GM19328 (cell line): ENCODE measurements around the gene CWH43.
"Not testable (repeated sequence)": the region's sequence is repeated elsewhere in the genome, so short reads cannot be mapped to it uniquely, and the experiment has no call there.

ENCODE experiments used
- ATAC-seq: cut with Tn5 transposase; IDR thresholded peaks from one replicate; pipeline ENCODE4 v1.9.1; 2021; ENCODE audit warnings: mild to moderate bottlenecking, moderate library complexity; ENCODE audit not compliant: unreplicated experiment

The CWH43 gene

DNA sequence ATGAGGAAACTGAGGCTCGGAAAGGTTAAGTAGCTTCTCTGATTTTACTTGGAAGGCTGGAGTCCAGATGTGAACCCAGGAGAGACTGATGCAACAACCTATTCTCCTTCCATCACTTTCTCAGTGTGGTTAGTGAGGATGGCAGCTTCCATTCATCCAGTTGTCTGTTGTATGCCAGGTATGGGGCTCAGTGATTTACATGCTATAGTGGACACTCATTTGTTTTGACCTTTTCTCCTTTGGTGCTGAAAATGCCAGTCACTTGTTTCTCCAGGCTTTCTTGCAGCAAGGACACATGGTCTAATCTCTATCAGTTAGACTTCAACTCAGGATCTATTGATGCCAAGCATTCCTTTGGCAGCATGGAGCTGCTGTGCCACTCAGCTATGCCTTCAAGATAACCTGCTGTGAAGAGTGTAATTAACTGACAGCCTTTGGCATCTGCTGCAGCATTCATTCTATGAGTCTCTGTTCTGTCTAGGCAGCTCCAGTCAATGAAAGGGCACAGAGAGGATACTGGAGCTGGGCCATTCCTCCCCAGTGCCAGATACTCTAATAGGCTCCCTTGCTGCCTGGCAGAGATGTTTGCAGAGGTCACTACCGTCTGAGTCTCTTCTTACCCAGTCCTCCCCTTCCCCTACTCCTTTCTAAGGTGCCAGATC lies 11.0 kb upstream of the CWH43 start:
- ATAC-seq, result no peak

DNA sequence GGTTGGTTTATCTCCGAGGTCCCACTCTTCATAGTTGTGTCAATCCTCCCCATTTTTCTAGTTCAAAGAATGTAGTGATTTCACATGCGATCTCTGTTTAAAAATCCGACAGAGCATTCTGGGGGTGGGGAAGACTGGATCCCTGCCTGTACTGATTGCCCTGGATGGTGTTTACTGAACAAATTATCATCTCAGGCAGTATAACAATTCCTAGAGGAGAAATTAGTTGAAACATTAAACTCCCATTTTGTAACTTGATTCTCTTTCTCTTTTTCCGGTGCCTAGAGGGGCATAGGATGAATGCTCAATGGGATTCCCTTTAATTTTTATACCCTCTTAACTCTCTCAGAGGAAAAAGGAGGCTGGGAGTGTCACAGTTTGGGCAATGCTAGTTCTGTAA lies 10.0 kb upstream of the CWH43 start:
- ATAC-seq, result no peak

DNA sequence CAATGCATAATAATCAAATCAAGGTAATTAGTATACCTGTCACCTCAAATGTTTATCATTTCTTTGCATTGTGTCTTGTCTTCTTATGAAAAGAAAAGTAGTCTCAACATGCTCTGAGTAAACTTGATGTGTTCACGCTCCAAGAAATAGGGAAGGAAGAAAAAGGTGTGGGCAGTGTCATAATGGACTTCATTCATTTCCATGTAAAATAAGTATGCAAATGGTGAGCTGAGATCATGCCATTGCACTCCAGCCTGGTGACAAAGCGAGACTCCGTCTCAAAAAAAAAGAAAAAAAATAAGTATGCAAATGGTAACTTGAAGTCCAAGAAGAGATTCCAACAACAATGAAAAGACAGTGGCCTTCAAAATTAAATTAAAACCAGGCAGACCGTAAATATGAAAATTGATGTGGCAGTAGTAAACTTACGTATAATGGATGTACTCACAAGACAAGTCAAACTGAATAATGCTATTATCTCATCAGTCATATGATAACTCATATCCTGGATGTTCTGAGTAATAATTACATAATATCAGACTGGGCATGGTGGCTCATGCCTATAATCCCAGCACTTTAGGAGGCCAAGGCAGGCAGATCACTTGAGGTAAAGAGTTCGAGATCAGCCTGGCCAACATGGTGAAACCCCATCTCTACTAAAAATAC lies 6.0 kb upstream of the CWH43 start:
- ATAC-seq, result no peak

DNA sequence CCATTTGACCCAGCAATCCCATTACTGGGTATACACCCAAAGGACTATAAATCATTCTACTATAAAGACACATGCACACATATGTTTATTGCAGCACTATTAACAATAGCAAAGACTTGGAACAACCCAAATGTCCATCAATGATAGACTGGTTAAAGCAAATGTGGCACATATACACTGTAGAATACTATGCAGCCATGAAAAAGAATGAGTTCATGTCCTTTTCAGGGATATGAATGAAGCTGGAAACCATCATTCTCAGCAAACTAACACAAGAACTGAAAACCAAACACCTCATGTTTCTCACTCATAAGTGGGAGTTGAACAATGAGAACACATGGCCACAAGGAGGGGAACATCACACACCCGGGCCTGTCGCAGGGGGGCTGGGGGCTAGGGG lies 2.1 kb upstream of the CWH43 start:
- ATAC-seq, result not testable (repeated sequence)

DNA sequence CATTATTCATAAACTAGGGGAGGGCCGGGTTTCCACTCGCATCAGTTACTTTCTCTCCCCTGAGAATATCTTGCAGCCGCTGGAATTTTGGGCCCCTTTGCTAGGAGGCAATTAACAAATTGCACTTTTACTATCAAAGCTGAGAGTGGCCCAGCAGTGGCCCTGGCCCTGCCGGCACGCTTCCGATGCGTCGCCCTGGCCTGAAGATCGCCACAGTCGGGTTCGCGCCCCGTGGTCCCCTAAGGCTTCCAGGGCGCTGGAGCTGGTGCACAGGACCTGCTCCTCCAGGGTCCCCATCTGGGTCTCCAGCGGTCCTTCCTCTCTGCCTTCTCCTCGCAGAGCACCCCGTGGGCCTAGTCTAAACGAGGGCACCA lies 486 bp upstream of the CWH43 start:
- ATAC-seq, result no peak

DNA sequence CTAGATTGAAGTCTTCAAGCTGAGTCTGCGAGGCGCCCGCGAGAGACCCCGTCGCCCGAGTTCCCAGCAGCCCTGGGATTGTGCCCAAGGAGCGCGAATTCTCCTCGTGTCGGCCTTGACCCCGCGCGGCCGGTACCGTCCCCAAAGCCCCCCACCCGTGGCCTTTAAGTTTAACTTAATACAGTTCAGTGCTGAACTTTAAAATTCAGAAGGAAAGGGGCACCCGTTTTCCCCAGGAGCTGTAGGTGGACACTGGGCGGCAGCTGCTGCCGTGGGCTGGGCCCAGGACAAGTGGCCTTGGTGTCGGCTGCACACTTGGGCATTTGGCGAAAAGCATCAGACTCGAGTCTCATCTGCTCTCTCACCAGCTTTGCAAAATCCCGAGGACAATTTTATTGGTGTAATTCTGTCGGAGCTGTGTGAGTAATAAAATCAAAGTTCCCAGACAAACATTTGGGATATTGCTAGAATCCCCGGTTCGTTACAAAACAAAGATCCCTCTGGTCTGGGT lies 634 bp downstream of the CWH43 start:
- ATAC-seq, result no peak

DNA sequence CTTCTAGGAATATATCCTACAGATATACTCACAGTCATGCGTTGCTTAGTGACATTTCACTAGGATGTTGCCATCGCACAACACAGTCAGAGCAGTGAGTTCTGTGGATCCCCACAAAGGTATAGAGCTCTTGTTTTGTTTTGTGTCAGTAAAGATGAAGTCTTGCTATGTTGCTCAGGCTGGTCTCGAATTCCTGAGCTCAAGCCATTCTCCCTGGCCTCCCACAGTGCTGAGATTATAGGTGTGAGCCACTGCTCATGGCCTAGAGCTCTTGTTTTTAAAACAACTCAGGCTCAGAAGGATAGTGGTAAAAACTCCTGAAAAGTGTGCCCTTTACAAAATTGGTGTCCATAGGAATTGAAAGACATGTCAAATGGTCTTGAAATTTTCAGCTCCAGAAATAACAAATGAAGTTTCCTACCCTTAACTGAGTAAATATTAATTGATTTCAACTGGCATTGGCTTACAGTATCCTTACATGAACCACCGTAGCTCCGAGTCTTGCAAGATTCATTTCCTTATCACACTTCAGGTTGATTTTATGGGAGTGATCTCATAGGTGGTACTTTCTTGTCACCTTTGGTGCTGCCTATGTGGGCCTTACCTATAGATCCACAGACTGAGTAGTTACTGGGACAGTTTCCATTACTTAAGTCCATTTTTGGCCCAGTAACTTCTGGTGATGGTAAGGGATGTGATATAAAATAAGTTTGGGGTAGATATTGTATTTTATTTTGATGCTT lies 3.6 kb downstream of the CWH43 start:
- ATAC-seq, result no peak

DNA sequence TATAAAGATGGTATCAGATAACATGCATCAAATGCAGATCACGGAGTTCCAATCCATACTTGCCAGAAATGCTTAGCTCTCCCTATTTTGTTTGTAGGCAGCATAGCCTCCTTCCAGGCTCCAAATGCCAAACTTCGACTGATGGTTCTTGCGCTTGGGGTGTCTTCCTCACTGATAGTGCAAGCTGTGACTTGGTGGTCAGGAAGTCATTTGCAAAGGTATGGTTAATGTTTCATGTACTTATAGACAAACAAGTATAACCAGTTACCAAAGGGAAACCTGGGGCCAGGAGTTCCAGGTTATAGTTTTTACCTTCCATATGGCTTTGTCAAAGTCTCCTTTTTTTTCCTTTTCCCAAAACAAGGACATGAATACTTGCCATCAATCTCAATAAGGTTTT lies 5.3 kb downstream of the CWH43 start:
- no peak for ATAC-seq

DNA sequence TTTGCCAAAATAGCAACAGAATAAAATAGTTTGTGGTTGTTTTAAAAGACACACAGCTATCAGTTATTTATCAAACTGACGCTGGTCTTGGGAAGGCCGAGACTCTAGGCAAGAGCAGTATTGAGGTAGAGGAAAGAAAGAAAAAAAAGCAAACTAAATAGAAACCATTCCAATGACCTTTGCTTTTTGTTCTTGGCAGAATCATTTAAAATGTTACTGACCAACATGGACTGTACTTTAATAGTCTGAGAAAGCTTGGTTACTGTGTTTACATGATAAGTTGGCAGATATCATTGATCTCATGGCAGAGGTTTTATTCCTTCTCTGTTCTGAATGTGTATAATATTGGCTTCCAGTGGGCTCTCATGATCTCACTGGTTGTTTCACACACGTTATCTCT lies 11.9 kb downstream of the CWH43 start:
- ATAC-seq, result no peak

DNA sequence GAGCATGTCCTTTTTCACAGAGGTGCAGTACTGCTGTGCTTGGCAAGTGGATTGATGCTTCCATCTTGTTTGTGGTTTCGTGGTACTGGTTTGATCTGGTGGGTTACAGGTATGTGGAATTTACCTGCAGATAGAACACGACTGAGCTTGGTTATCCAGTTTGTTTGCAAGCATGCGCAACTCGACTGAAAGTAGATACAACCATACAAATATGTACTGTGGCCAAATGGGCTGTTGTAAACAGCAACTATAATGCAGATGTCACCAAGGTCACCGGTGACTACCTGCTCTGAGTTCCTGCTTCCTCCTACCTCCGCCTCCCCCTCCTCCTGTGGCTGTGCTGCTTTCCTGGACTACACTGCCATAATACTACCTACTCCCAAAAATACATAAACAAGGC lies 12.4 kb downstream of the CWH43 start:
- ATAC-seq, result no peak

DNA sequence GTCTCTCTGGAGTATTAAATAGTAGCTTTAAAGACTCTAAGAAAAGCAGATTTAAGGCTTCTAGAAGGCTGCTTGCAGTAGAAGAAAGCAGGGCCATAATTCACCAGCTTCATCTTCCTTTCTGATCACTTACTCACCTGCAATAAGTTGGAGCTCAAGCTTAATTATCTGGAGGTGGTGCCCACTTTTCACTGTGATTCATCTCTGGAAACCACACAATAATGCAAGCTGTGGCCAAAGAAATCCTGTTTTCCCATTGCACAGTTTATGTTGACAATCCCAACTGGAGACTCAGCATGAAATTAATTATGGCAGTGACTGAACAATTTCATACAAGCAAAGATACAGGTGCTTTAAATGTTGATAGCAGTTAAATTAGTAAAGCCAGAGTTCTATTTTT lies 14.7 kb downstream of the CWH43 start:
- no peak for ATAC-seq

DNA sequence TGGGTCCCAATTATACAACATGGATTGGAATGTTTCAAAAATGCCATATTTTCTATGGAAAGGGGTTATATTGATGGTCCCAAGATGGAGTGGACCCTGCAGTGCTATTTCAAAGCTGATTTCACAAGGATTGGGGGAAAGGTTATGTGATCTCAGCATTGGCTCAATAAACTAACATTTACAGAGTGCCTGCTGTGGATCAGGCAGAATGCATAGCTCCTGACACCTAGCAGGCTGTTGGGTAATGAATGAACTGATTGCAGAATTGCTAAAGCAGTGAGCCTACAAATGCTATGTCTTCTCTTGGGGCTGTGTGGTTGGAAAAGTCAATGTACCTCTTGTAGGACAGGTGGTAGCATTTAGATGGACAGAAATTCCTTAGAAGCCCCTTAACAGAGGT lies 16.9 kb downstream of the CWH43 start:
- no peak for ATAC-seq

DNA sequence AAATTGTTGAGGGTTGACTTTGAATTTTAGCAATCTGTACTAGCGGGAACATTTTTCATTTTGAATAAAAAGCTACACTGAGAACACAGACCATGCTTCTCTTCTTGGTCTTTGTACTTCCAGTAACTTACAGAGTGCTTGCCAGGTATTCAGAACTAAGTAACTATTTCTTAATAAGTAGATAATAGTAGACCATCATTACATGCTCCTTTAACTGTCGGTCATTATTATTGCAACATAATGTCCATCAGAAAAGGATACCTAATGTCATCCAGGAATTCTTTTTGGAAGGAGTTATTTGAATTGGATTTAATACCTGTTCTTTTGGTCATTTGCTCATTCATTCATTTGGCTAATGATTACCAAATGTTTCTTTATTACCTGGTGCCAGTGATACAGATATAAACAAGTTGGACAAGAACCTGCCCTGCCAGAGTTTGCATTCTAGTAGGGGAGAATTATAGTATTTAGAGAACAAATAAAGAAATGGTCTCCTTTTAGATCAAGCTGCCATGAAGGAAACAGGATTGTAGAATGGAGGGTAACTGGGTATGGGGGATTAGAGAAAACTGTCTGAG lies 32.7 kb downstream of the CWH43 start:
- ATAC-seq, result no peak

DNA sequence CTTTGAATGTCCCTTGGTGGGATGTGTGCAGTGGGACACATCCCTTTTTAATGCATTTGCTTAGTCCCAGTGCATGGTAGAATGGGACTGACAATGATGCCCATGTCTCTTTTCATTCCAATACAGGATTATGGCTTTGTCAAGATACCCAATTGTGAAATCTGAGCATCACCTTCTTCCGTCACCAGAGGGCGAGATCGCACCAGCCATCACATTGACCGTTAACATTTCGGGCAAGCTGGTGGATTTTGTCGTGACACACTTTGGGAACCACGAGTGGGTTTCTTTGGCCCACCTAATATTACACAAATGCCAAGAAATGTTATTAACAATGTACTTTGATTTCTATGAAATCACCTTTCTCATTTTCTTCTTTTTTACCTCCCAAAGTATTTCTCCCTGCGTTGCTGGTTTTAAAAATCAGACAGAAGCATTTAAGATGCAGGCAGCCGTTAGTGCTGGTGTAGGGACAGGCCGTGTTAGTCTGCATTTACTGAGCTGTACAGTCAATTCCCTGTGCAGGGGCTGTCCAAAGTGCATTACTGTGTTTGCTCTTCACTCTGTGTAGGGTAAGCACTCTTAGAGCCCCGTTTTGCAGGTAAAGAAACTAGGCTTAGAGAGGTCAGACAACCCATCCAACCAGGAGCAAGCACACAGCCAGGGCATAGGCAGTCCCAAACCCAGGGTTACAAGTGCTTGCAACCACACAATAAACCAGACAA lies 46.5 kb downstream of the CWH43 start:
- no peak for ATAC-seq

DNA sequence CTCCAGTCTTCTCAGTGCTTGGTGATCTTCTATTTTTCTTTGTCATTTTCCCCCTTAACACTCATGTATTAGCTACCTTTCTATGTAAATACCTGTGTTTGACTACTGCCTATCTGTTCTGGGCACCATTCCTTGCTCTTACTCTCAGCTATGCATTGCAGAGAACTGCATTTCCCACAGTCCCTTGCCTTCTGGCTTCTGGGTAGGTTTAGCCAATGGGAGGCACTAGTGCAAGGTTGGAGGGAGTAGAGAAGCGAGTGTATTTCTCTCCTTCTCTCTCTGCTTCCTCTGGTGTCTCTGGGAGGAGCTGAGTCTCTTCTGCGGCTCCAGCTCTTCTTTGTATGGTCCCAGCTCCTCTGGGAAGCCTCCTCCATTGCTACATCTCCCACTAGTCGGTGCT lies 50.5 kb downstream of the CWH43 start:
- no peak for ATAC-seq

DNA sequence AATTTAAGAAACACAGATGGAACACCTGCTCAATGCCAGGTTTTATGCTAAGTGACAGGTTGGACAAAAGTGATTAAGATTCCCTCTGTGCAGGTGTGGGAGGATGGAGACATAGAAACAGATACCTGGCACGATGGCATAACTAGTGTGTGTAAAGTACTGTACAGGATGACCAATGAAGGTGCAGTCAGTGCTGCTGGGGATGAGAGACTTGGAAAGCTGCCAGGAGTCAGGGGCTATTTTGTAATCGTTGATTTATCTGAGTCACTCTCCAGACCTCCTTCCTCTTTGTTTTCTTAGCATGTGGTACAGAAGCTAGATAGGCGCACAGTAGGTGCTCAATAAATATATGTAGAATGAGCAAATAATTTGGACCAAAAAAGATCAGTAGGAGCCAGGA lies 58.2 kb downstream of the CWH43 start:
- ATAC-seq, result no peak

DNA sequence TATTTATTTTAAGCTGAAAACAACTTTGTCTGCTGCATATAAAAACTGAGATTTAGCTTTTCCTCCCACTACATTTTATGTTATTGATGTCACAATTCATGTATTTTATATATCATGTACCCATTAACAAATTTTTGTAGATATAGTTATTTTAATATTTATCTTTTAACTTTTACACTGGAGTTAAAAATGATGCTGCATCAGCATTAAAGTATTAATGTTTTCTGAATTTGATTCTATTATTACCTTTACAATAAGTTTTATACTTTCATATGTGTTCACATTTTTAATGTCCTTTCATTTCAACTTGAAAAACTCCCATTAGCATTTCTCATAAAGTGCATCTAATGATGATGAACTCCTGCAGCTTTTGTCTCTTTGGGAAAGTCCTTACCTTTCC lies 72.2 kb downstream of the CWH43 start:
- no peak for ATAC-seq

DNA sequence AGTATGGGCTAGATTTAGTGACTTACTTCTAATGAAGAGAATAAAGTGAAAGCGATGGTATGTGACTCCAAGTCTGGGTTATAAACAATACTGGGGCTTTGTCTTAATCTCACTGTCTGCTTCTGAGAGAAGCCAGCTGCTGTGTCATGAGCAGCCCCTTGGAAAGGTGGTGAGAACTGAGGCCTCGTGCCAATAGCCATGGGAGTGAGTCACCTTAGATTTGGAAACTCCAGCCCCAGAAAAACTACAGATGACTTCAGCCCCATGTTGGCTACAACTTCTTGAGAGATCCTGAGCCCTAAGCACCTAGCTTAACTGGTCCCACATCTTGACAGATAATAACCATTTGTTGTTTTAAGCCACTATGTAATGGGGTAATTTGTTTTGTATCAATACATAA lies 77.6 kb downstream of the CWH43 start:
- ATAC-seq, result no peak

DNA sequence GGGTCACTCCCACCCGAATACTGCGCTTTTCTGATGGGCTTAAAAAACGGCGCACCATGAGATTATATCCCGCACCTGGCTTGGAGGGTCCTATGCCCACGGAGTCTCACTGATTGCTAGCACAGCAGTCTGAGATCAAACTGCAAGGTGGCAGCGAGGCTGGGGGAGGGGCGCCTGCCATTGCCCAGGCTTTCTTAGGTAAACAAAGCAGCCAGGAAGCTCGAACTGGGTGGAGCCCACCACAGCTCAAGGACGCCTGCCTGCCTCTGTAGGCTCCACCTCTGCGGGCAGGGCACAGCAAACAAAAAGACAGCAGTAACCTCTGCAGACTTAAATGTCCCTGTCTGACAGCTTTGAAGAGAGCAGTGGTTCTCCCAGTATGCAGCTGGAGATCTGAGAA lies 86.1 kb downstream of the CWH43 start:
- ATAC-seq, result not testable (repeated sequence)

DNA sequence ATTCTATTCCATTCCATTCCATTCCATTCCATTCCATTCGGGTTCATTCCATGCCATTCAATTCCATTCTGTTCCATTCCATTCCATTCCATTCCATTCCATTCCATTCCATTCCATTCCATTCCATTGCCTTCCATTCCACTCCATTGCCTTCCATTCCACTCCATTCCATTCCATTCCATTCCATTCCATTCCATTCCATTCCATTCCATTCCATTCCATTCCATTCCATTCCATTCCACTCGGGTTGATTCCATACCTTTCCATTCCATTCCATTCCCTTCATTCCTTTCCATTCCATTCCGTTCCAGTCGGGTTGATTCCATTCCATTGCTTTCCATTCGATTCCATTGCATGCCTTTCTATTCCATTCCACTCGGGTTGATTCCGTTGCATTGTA lies 105.8 kb downstream of the CWH43 start:
- ATAC-seq, result not testable (repeated sequence)

DNA sequence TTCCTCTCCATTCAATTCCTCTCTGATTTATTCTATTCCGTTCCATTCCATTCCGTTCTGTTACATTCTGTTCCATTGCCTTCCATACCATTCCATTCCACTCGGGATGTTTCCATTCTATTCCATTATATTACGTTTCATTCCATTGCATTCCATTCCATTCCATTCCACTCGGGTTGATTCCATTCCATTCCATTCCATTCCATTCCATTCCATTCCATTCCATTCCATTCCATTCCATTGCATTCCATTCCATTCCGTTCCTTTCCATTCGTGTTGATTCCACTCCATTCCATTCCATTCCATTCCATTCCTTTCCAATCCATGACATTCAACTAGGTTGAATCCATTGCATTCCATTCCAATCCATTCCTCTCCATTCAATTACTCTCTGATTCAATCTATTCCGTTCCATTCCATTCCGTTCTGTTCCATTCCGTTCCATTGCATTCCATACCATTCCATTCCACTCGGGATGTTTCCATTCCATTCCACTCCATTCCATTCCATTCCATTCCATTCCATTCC lies 106.6 kb downstream of the CWH43 start:
- peak; percentile 53 for ATAC-seq
